Sigmoid colon (tissue), 4 donors: ENCODE results near the gene PLSCR4.

Source experiments
- EP300 ChIP-seq, 4 donors: sonication (generic); formaldehyde crosslinking; IDR thresholded peaks; one replicate each; pipeline ENCODE4 v1.6.1; 2017; ENCODE audit warnings: antibody characterized with exemption in 4 of 4
- POLR2A ChIP-seq, 2 donors: fragments of 450-650 bp; IDR thresholded peaks; one replicate each; pipeline ENCODE4 v1.6.1; 2016; ENCODE audit warnings: antibody characterized with exemption in 2 of 2, mild to moderate bottlenecking in 2 of 2, moderate library complexity in 2 of 2
- TF ChIP-seq, protein P1 (sequence below), 4 experiments: fragments of 450-650 bp in 3 of 4; fragments of 200-600 bp in 1 of 4; IDR thresholded peaks; one replicate each; pipeline ENCODE4 v1.5.1; 2016 to 2019; ENCODE audit warnings: antibody characterized with exemption in 4 of 4, mild to moderate bottlenecking in 3 of 4, moderate library complexity in 2 of 4

- TF ChIP-seq EP300 (IDR thresholded peaks at IDR 0.05) (no peak), POLR2A (IDR thresholded peaks at IDR 0.05) (no peak)
- TF ChIP-seq, protein P1, sequence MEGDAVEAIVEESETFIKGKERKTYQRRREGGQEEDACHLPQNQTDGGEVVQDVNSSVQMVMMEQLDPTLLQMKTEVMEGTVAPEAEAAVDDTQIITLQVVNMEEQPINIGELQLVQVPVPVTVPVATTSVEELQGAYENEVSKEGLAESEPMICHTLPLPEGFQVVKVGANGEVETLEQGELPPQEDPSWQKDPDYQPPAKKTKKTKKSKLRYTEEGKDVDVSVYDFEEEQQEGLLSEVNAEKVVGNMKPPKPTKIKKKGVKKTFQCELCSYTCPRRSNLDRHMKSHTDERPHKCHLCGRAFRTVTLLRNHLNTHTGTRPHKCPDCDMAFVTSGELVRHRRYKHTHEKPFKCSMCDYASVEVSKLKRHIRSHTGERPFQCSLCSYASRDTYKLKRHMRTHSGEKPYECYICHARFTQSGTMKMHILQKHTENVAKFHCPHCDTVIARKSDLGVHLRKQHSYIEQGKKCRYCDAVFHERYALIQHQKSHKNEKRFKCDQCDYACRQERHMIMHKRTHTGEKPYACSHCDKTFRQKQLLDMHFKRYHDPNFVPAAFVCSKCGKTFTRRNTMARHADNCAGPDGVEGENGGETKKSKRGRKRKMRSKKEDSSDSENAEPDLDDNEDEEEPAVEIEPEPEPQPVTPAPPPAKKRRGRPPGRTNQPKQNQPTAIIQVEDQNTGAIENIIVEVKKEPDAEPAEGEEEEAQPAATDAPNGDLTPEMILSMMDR (IDR thresholded peaks at IDR 0.05), result no peak
Measured at GRCh38 chr3:146165877-146166276, 85.0 kb downstream of the PLSCR4 start.
